Ascending aorta (tissue), 2 donors: Measurements from ENCODE around the gene ABHD16A. TPM values are rescaled to one million over a fixed set of nuclear protein-coding genes. Genes with fewer than 3 reads are reported as not detected.

Source experiments
- DNase-seq, 2 donors: peaks; one replicate each; pipeline ENCODE4 v3.0.0-alpha.2; 2019; ENCODE audit warnings: low spot score in 2 of 2
- H3K27ac ChIP-seq, 2 donors: fragments of 200-600 bp; sonication (generic); one replicate each; pipeline ENCODE4 v1.5.1; 2016 to 2017; ENCODE audit warnings: mild to moderate bottlenecking in 1 of 2
- H3K27me3 ChIP-seq: fragments of 200-600 bp; sonication (generic); one replicate; pipeline ENCODE4 v1.5.1; 2017
- H3K36me3 ChIP-seq, 2 donors: fragments of 200-600 bp; sonication (generic); one replicate each; pipeline ENCODE4 v1.5.1; 2016
- H3K4me1 ChIP-seq, 2 donors: fragments of 200-600 bp; sonication (generic); one replicate each; pipeline ENCODE4 v1.5.1; 2016 to 2017; ENCODE audit warnings: mild to moderate bottlenecking in 1 of 2
- H3K4me3 ChIP-seq, 2 donors: fragments of 200-600 bp; sonication (generic); one replicate each; pipeline ENCODE4 v1.5.1; 2016 to 2017; ENCODE audit warnings: mild to moderate bottlenecking in 1 of 2
- H3K9me3 ChIP-seq, 2 donors: fragments of 200-600 bp; sonication (generic); one replicate each; pipeline ENCODE4 v1.5.1; 2016
- CTCF ChIP-seq, 3 experiments: fragments of 200-600 bp in 2 of 3; fragments of 450-650 bp in 1 of 3; sonication (generic) in 2 of 3; IDR thresholded peaks; one replicate each; pipeline ENCODE4 v1.5.1; 2016 to 2019; ENCODE audit warnings: antibody characterized with exemption in 3 of 3, mild to moderate bottlenecking in 1 of 3, moderate library complexity in 1 of 3
- intact Hi-C: fragments of 100-400 bp; cut with DNase I; formaldehyde crosslinking; loops from one replicate; pipeline ENCODE4 v1.15.1; 2023
- total RNA-seq: library from RNA; depleted of rRNA; stranded (reverse); fragments of >200 nt; gene quantifications from one replicate; pipeline ENCODE4 v1.1.0, GENCODE V29; 2016

Gene ABHD16A
- total RNA-seq, 1 donor from 2014 or later, result 28.0 TPM

- peak overlapping the region; percentile 91 to 94 for H3K27ac ChIP-seq
- H3K4me1 ChIP-seq, result peaks cover 18 to 31% of the 10 kb centered on the region in 2 donors
- no peak for TF ChIP-seq CTCF (IDR thresholded peaks at IDR 0.05)
- no peaks in the 10 kb centered on the region for H3K27me3 ChIP-seq
- DNase-seq, result no peak
- no peaks in the 10 kb centered on the region for H3K9me3 ChIP-seq
- intact Hi-C loops, result loop anchor here (2.0 to 10.0 kb wide), 3 partner anchors 92 to 420 kb away; partner anchors contain the start of genes ATP6V1G2, HSPA1B, NFKBIL1 and PPT2
- H3K36me3 ChIP-seq, result peaks cover 33 to 37% of the 10 kb centered on the region in 2 donors
- peak overlapping the region; percentile 67 to 75 for H3K4me3 ChIP-seq
Observed at GRCh38 chr6:31734247-31734820, 31.2 kb upstream of the ABHD16A start.

GRCh38 chr6:31733734-31734133, 30.6 kb upstream of the ABHD16A start:
- Histone ChIP-seq H3K27me3 (no peaks in the 10 kb centered on the region), H3K4me1 (peaks cover 20 to 29% of the 10 kb centered on the region in 2 donors), H3K4me3 (peak overlapping the region; percentile 67 to 75), H3K9me3 (no peaks in the 10 kb centered on the region), H3K27ac (peak overlapping the region; percentile 91 to 94), H3K36me3 (peaks cover 33 to 37% of the 10 kb centered on the region in 2 donors)
- intact Hi-C loops, result loop anchor here (2.0 to 10.0 kb wide), 3 partner anchors 93 to 421 kb away; partner anchors contain the start of genes ATP6V1G2, HSPA1B, NFKBIL1 and PPT2
- no peak for DNase-seq
- TF ChIP-seq CTCF (IDR thresholded peaks at IDR 0.05), result no peak

GRCh38 chr6:31732029-31732428, 28.9 kb upstream of the ABHD16A start:
- intact Hi-C loops, result loop anchor here (5.0 to 10.0 kb wide), 2 partner anchors 185 to 423 kb away; partner anchors contain the start of genes ATP6V1G2, NFKBIL1, PPT2 and PRRT1
- Histone ChIP-seq H3K9me3 (no peaks in the 10 kb centered on the region), H3K4me1 (peaks cover 26 to 36% of the 10 kb centered on the region in 2 donors), H3K4me3 (no peak overlapping the region), H3K27me3 (no peaks in the 10 kb centered on the region), H3K27ac (no peak overlapping the region), H3K36me3 (peaks cover 40 to 44% of the 10 kb centered on the region in 2 donors)
- TF ChIP-seq CTCF (IDR thresholded peaks at IDR 0.05), result no peak
- DNase-seq, result no peak

- no peak for DNase-seq
- no peak for TF ChIP-seq CTCF (IDR thresholded peaks at IDR 0.05)
- peaks cover 22 to 32% of the 10 kb centered on the region in 2 donors for H3K4me1 ChIP-seq
- H3K9me3 ChIP-seq, result no peaks in the 10 kb centered on the region
- intact Hi-C loops, result loop anchor here (5.0 to 10.0 kb wide), 2 partner anchors 183 to 424 kb away; partner anchors contain the start of genes ATP6V1G2, NFKBIL1, PPT2 and PRRT1
- H3K27ac ChIP-seq, result peak overlapping the region; percentile 95 to 99
- H3K36me3 ChIP-seq, result peaks cover 52 to 58% of the 10 kb centered on the region in 2 donors
- no peaks in the 10 kb centered on the region for H3K27me3 ChIP-seq
- peak overlapping the region; percentile 69 to 96 for H3K4me3 ChIP-seq
Observed at GRCh38 chr6:31730631-31731086, 27.5 kb upstream of the ABHD16A start.

- peak overlapping the region; percentile 95 to 99 for H3K27ac ChIP-seq
- peaks cover 22 to 32% of the 10 kb centered on the region in 2 donors for H3K4me1 ChIP-seq
- no peaks in the 10 kb centered on the region for H3K27me3 ChIP-seq
- peak; percentile 65 to 94 for DNase-seq
- TF ChIP-seq CTCF (IDR thresholded peaks at IDR 0.05), result peak in 1 of 3 experiments; percentile 15
- peaks cover 52 to 58% of the 10 kb centered on the region in 2 donors for H3K36me3 ChIP-seq
- no peaks in the 10 kb centered on the region for H3K9me3 ChIP-seq
- intact Hi-C loops, result loop anchor here (1.0 to 10.0 kb wide), 8 partner anchors 9 to 425 kb away; partner anchors contain the start of genes ABHD16A, ATP6V1G2, CSNK2B and LY6G5C
- peak overlapping the region; percentile 69 to 96 for H3K4me3 ChIP-seq
Observed at GRCh38 chr6:31729979-31730630, 27.0 kb upstream of the ABHD16A start.
